ENCODE results near the gene ELMOD3. TPM values are rescaled to one million over a fixed set of nuclear protein-coding genes. Genes with fewer than 3 reads are reported as not detected.

Gene ELMOD3
- total and polyA plus RNA-seq, 2 of the 8 experiments (the other 6 are each of a cell fraction or from before 2014, with no cell fraction given), result 8.5 to 10.2 TPM

- no peak overlapping the region for H2AK5ac ChIP-seq (ENCODE audit: low read depth, low read length)
- WGBS, 2 experiments (ENCODE audit: extremely low coverage in 1 of 2, insufficient coverage in 1 of 2, insufficient read length in 1 of 2, insufficient replicate concordance in 2 of 2, low coverage in 1 of 2, low lambda C conversion rate in 2 of 2, missing lambda C conversion rate in 1 of 2), result 78% methylated on average over 3 of the region's 3 CpGs; no CpG with 5 or more reads in 1 of the 2 experiments
Observed at GRCh38 chr2:85310330-85310729, 44.2 kb upstream of the ELMOD3 start.

More at GRCh38 chr2:85310330-85310729, 44.2 kb upstream of the ELMOD3 start:
- ChIA-PET CTCF (ENCODE audit: partially characterized antibody) (interaction anchor here (0.8 to 3.4 kb wide), 4 partner anchors 10 to 244 kb away, joined by 3 to 25 read pairs (median 10); no protein-coding TSS in a partner anchor), POLR2A (ENCODE audit: partially characterized antibody) (interaction anchor here (0.8 to 2.8 kb wide), 6 partner anchors 10 to 236 kb away, joined by 3 to 20 read pairs (median 8); partner anchors contain the start of genes MAT2A, TCF7L1 and TGOLN2)
- Histone ChIP-seq H3K9ac (replicated peaks in 1 of 4; ENCODE audit: extremely low read depth in 1 of 4, low read depth in 3 of 4, low read length in 3 of 4) (no peak overlapping the region), H3K4ac (replicated peaks; ENCODE audit: insufficient read length, low read depth, low read length) (no peak overlapping the region), H2BK15ac (ENCODE audit: low read length) (no peak overlapping the region), H3K4me3 (ENCODE audit: extremely low read depth in 1 of 4, insufficient read depth in 2 of 4, low read depth in 3 of 4, low read length in 4 of 4) (no peak overlapping the region), H3K14ac (ENCODE audit: insufficient read length) (no peak overlapping the region), H3K27ac (ENCODE audit: low read depth, low read length) (no peak overlapping the region), H3K56ac (replicated peaks; ENCODE audit: insufficient read length, low read depth, low read length) (no peak overlapping the region), H3K79me2 (ENCODE audit: control insufficient read depth in 1 of 2, insufficient read depth in 2 of 2, low read length in 2 of 2) (no peaks in the 10 kb centered on the region), H2BK5ac (ENCODE audit: low read depth, low read length) (no peak overlapping the region), H3K4me2 (ENCODE audit: insufficient read depth in 1 of 2, low read depth in 2 of 2, low read length in 2 of 2) (no peak overlapping the region), H3K9me3 (ENCODE audit: insufficient read depth in 2 of 2, low read depth in 1 of 2, low read length in 1 of 2) (no peaks in the 10 kb centered on the region), H4K20me1 (replicated peaks in 1 of 2; ENCODE audit: control insufficient read depth in 1 of 2, insufficient read depth in 2 of 2, low read length in 2 of 2) (peaks cover 0 to 4% of the 10 kb centered on the region in 2 experiments), H2BK12ac (ENCODE audit: low read depth, low read length) (no peak overlapping the region), H3K23ac (ENCODE audit: insufficient read length) (no peak overlapping the region), H2BK120ac (replicated peaks; ENCODE audit: low read depth, low read length) (no peak overlapping the region), H3K18ac (ENCODE audit: extremely low read depth, low read length) (no peak overlapping the region), H4K91ac (replicated peaks; ENCODE audit: insufficient read length, low read length) (no peak overlapping the region), H3K27me3 (replicated peaks in 1 of 4; ENCODE audit: control insufficient read depth in 3 of 4, extremely low read depth in 1 of 4, insufficient read depth in 3 of 4, low read length in 3 of 4) (no peaks in the 10 kb centered on the region), H2BK20ac (ENCODE audit: low read length) (no peak overlapping the region), H4K8ac (ENCODE audit: extremely low read depth, insufficient read depth, low read length) (no peak overlapping the region), H4K5ac (ENCODE audit: insufficient read length, low read depth, low read length) (no peak overlapping the region), H3K79me1 (ENCODE audit: low read depth, low read length) (peaks cover 3% of the 10 kb centered on the region; the same call in 1 of the 2 replicates), H3K23me2 (ENCODE audit: low read depth, low read length) (no peaks in the 10 kb centered on the region), H3K36me3 (ENCODE audit: control insufficient read depth in 2 of 4, insufficient read depth in 4 of 4, low read length in 3 of 4) (peaks cover 14 to 50% (median 30%) of the 10 kb centered on the region in 4 experiments), H3K4me1 (replicated peaks in 1 of 4; ENCODE audit: control insufficient read depth in 3 of 4, insufficient read depth in 4 of 4, low read length in 3 of 4) (peaks cover 0 to 8% (median 2%) of the 10 kb centered on the region in 4 experiments; a peak in 5 of 7 replicates), H2AFZ (ENCODE audit: low read length) (no peak overlapping the region)
- TF ChIP-seq CEBPB (IDR thresholded peaks at IDR 0.05; ENCODE audit: low read depth, low read length) (no peak), CREB1 (IDR thresholded peaks at IDR 0.05) (no peak), CTCF (IDR thresholded peaks at IDR 0.05; ENCODE audit: control extremely low read depth in 1 of 3, insufficient read depth in 1 of 3, low read depth in 1 of 3, low read length in 3 of 3) (no peak)
- no peak for FAIRE-seq
- DNase-seq (ENCODE audit: low read depth in 1 of 2, low spot score in 2 of 2), result no peak

All from H1 (cell line).